Measurements from ENCODE around the gene SH3RF3. TPM values are rescaled to one million over a fixed set of nuclear protein-coding genes. Genes with fewer than 3 reads are reported as not detected.

Gene SH3RF3
- total RNA-seq, 1 donor from 2014 or later, result 7.4 TPM

DNA sequence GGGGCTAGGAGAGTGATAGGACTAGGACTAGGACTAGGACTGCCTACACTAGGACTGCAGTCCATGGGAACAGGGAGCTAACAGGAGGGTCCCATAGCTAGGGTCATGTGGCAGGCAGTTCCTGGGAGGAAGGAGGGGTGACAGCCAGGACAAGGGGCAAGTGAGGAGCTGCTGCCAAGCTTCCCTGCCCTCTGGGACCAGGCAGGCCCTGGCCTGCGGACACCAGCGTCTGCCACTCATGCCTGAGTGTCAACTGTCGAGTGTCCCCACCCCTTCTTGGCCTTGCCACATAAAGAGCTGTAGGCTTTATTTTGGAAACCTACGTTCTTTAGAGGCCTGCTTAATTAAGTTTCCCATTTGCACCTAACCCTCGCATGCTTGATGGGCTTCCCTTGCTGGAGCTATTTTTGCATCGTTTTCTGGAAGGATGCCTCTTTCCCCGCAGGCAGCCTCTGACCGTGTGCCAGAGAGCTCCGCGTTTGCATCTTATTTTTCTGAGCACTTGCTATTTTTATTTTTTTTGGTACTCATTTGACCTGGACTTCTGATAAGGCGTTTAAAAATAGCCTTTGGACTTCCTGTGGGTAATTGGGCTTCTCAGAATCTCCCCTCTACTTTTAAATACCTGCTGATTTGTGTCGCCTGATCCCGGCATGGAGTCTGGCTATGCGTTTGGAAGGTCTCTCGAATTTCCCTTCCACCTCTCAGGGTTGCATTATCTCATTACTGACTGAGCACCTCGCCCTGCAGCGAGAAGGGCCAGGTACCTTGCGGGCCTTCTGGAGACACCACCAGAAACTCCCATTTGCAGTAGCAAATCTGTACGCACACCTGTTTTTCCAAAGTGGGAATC is 66.4 kb downstream of the SH3RF3 start:
- Histone ChIP-seq H3K27me3 (no peaks in the 10 kb centered on the region), H3K27ac (no peak overlapping the region), H3K9me3 (no peaks in the 10 kb centered on the region), H3K36me3 (no peaks in the 10 kb centered on the region), H3K4me3 (no peak overlapping the region), H3K4me1 (peaks cover 17% of the 10 kb centered on the region)
- ATAC-seq, result peak; percentile 36
- intact Hi-C loops (cut with DNase I), result no loop called here
- no peak for TF ChIP-seq CTCF (IDR thresholded peaks at IDR 0.05)
- peak; percentile 45 for DNase-seq

DNA sequence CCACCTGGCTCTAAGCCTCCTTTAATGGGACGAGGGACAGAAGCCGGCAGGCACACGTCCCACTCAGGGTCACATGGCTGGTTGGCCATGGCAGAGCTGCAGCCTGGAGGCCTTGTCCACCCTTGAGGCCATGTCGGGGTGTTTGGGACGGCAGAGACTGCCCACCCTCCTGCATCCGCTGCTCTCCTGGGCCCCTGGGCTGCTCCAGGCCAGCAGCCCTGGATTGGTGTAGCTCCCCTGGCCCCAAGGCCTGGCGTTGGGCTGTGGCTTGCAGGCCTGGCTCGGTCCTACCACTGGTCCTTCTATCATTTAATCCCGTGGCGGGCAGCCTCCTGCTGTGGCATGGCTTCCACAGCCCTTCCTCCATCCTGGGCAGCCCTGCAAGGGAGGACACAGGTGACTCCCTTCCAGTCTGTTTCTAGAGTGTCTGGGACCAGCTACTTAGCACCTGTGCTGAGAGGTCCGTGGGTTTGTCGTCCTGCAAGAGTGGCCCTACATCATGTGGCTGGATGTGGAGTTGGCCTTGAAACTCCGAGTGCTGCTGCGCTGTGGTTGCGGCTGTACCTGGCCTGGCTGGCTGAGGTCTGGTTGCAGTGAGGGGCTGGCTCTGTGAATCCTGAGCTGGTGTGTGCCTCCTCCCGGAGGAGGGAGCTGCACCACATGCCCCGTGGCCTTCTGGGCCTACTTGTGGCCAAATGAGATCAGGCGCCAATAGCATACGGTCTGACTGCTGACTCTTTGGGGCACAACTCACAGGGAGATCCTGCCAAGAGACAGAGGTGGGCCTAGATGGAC is 67.3 kb downstream of the SH3RF3 start:
- DNase-seq (peak; percentile 49), ATAC-seq (no peak)
- no peak for TF ChIP-seq CTCF (IDR thresholded peaks at IDR 0.05)
- intact Hi-C loops (cut with DNase I), result no loop called here
- H3K4me3 ChIP-seq, result no peak overlapping the region
- no peak overlapping the region for H3K27ac ChIP-seq
- no peaks in the 10 kb centered on the region for H3K9me3 ChIP-seq
- no peaks in the 10 kb centered on the region for H3K36me3 ChIP-seq
- H3K4me1 ChIP-seq, result peaks cover 17% of the 10 kb centered on the region
- H3K27me3 ChIP-seq, result no peaks in the 10 kb centered on the region

- intact Hi-C loops (cut with DNase I), result no loop called here
- TF ChIP-seq CTCF (IDR thresholded peaks at IDR 0.05), result no peak
These were observed 68.8 kb downstream of the SH3RF3 start for GRCh38 chr2:109197491-109198418.

GRCh38 chr2:109199790-109200189 is 70.8 kb downstream of the SH3RF3 start:
- Histone ChIP-seq H3K4me3 (no peak overlapping the region), H3K27ac (no peak overlapping the region), H3K9me3 (no peaks in the 10 kb centered on the region), H3K36me3 (no peaks in the 10 kb centered on the region), H3K27me3 (no peaks in the 10 kb centered on the region), H3K4me1 (peaks cover 12% of the 10 kb centered on the region)
- DNase-seq (no peak), ATAC-seq (no peak)
- intact Hi-C loops (cut with DNase I), result no loop called here
- no peak for TF ChIP-seq CTCF (IDR thresholded peaks at IDR 0.05)

More at GRCh38 chr2:109197491-109198418, 68.8 kb downstream of the SH3RF3 start:
- Histone ChIP-seq H3K9me3 (no peaks in the 10 kb centered on the region), H3K27ac (no peak overlapping the region), H3K36me3 (no peaks in the 10 kb centered on the region), H3K4me1 (peaks cover 17% of the 10 kb centered on the region), H3K27me3 (no peaks in the 10 kb centered on the region), H3K4me3 (no peak overlapping the region)
- DNase-seq (no peak), ATAC-seq (no peak)
